Astrocyte of the spinal cord (primary cell): ENCODE results near the gene ZNF496.

ENCODE experiments used
- DNase-seq: peaks from one replicate; pipeline ENCODE4 v3.0.0; 2011; ENCODE audit warnings: low read depth, low spot score
- H3K4me3 ChIP-seq: 2 replicates; pipeline ENCODE4 v1.5.1; 2011; ENCODE audit warnings: low read depth, mild to moderate bottlenecking, low read length, moderate library complexity
- CTCF ChIP-seq: IDR thresholded peaks from 2 replicates; pipeline ENCODE4 v1.5.1; 2012; ENCODE audit warnings: low read depth, mild to moderate bottlenecking, low read length, inconsistent platforms
- in situ Hi-C: cut with HindIII; loops from 2 replicates; pipeline ENCODE4 v1.10.0; 2017; ENCODE audit warnings: low sequenced_read_pairs

ZNF496 gene

GRCh38 chr1:247328311-247328710, 3.4 kb downstream of the ZNF496 start:
- in situ Hi-C loops, result no loop called here
- DNase-seq, result no peak
- no peak for TF ChIP-seq CTCF

GRCh38 chr1:247326411-247327130, 5.1 kb downstream of the ZNF496 start:
- in situ Hi-C loops, result no loop called here
- no peak for DNase-seq
- no peak for TF ChIP-seq CTCF

More at GRCh38 chr1:247328311-247328710, 3.4 kb downstream of the ZNF496 start:
- no peak overlapping the region for H3K4me3 ChIP-seq

GRCh38 chr1:247324923-247325322, 6.7 kb downstream of the ZNF496 start:
- H3K4me3 ChIP-seq, result no peak overlapping the region
- no peak for DNase-seq
- in situ Hi-C loops, result no loop called here
- no peak for TF ChIP-seq CTCF

More at GRCh38 chr1:247326411-247327130, 5.1 kb downstream of the ZNF496 start:
- H3K4me3 ChIP-seq, result no peak overlapping the region

GRCh38 chr1:247324204-247324787, 7.4 kb downstream of the ZNF496 start:
- no peak for DNase-seq
- in situ Hi-C loops, result no loop called here
- no peak overlapping the region for H3K4me3 ChIP-seq
- TF ChIP-seq CTCF, result no peak

GRCh38 chr1:247322849-247323586, 8.6 kb downstream of the ZNF496 start:
- H3K4me3 ChIP-seq, result no peak overlapping the region
- no peak for TF ChIP-seq CTCF
- no peak for DNase-seq
- in situ Hi-C loops, result no loop called here

- no peak for TF ChIP-seq CTCF
- DNase-seq, result no peak
- no peak overlapping the region for H3K4me3 ChIP-seq
- in situ Hi-C loops, result no loop called here
Measured at GRCh38 chr1:247322442-247322841, 9.2 kb downstream of the ZNF496 start.
